ENCODE measurements around the gene TSSK3.
"Not testable (repeated sequence)": the region's sequence is repeated elsewhere in the genome, so short reads cannot be mapped to it uniquely, and the experiment has no call there.

The TSSK3 gene

GRCh38 chr1:32353886-32354570 lies 8.3 kb upstream of the TSSK3 start:
- Histone ChIP-seq H3K27me3 (ENCODE audit: insufficient read depth, low read length, poor library complexity) (no peaks in the 10 kb centered on the region), H3K36me3 (ENCODE audit: insufficient read depth, low read length) (no peaks in the 10 kb centered on the region), H4K20me1 (ENCODE audit: insufficient read depth, low read length) (no peaks in the 10 kb centered on the region), H3K4me1 (ENCODE audit: insufficient read depth, low read length) (peaks cover 20% of the 10 kb centered on the region), H3K9ac (ENCODE audit: low read depth, low read length) (no peak overlapping the region), H3K4me2 (ENCODE audit: insufficient read depth, low read length) (no peak overlapping the region), H3K9me3 (ENCODE audit: insufficient read depth, low read length, severe bottlenecking) (no peaks in the 10 kb centered on the region), H3K4me3 (ENCODE audit: low read depth in 1 of 2, low read length in 2 of 2) (no peak overlapping the region), H3K79me2 (ENCODE audit: insufficient read depth, low read length) (peaks cover 4% of the 10 kb centered on the region), H3K27ac (ENCODE audit: low read length) (no peak overlapping the region), H2AFZ (ENCODE audit: low read depth, low read length) (no peak overlapping the region)
- TF ChIP-seq CTCF (IDR thresholded peaks at IDR 0.05; ENCODE audit: borderline replicate concordance, extremely low read depth, low read length, poor library complexity, severe bottlenecking) (no peak), EZH2 (IDR thresholded peaks at IDR 0.05; ENCODE audit: borderline replicate concordance, low read depth, low read length, severe bottlenecking) (no peak)
- ATAC-seq (ENCODE audit: insufficient read depth, low read depth) (no peak), DNase-seq (no peak)

- not testable (repeated sequence) for ATAC-seq (ENCODE audit: insufficient read depth, low read depth); H3K27me3 ChIP-seq (ENCODE audit: insufficient read depth, low read length, poor library complexity); H4K20me1 ChIP-seq (ENCODE audit: insufficient read depth, low read length); H3K9ac ChIP-seq (ENCODE audit: low read depth, low read length); H3K4me2 ChIP-seq (ENCODE audit: insufficient read depth, low read length); H3K36me3 ChIP-seq (ENCODE audit: insufficient read depth, low read length); H3K9me3 ChIP-seq (ENCODE audit: insufficient read depth, low read length, severe bottlenecking); H3K27ac ChIP-seq (ENCODE audit: low read length); H2AFZ ChIP-seq (ENCODE audit: low read depth, low read length); DNase-seq; H3K79me2 ChIP-seq (ENCODE audit: insufficient read depth, low read length); H3K4me3 ChIP-seq (ENCODE audit: low read depth in 1 of 2, low read length in 2 of 2)
- H3K4me1 ChIP-seq (ENCODE audit: insufficient read depth, low read length), result peaks cover 13% of the 10 kb centered on the region
These were observed 6.6 kb upstream of the TSSK3 start for GRCh38 chr1:32355778-32356177.

GRCh38 chr1:32356478-32356877 lies 5.9 kb upstream of the TSSK3 start:
- H4K20me1 ChIP-seq (ENCODE audit: insufficient read depth, low read length), result no peaks in the 10 kb centered on the region; the same call in 1 of the 2 replicates
- no peak overlapping the region for H3K9ac ChIP-seq (ENCODE audit: low read depth, low read length)
- H3K4me1 ChIP-seq (ENCODE audit: insufficient read depth, low read length), result peaks cover 10% of the 10 kb centered on the region
- ATAC-seq (ENCODE audit: insufficient read depth, low read depth), result no peak
- no peak overlapping the region for H3K4me3 ChIP-seq (ENCODE audit: low read depth in 1 of 2, low read length in 2 of 2)
- no peaks in the 10 kb centered on the region for H3K27me3 ChIP-seq (ENCODE audit: insufficient read depth, low read length, poor library complexity)
- no peak overlapping the region for H3K27ac ChIP-seq (ENCODE audit: low read length)
- DNase-seq, result no peak
- H3K9me3 ChIP-seq (ENCODE audit: insufficient read depth, low read length, severe bottlenecking), result no peaks in the 10 kb centered on the region
- H3K4me2 ChIP-seq (ENCODE audit: insufficient read depth, low read length), result no peak overlapping the region
- TF ChIP-seq EZH2 (IDR thresholded peaks at IDR 0.05; ENCODE audit: borderline replicate concordance, low read depth, low read length, severe bottlenecking), result no peak
- no peak for TF ChIP-seq CTCF (IDR thresholded peaks at IDR 0.05; ENCODE audit: borderline replicate concordance, extremely low read depth, low read length, poor library complexity, severe bottlenecking)
- peaks cover 8% of the 10 kb centered on the region for H3K36me3 ChIP-seq (ENCODE audit: insufficient read depth, low read length)
- H3K79me2 ChIP-seq (ENCODE audit: insufficient read depth, low read length), result no peaks in the 10 kb centered on the region
- no peak overlapping the region for H2AFZ ChIP-seq (ENCODE audit: low read depth, low read length)

DNA sequence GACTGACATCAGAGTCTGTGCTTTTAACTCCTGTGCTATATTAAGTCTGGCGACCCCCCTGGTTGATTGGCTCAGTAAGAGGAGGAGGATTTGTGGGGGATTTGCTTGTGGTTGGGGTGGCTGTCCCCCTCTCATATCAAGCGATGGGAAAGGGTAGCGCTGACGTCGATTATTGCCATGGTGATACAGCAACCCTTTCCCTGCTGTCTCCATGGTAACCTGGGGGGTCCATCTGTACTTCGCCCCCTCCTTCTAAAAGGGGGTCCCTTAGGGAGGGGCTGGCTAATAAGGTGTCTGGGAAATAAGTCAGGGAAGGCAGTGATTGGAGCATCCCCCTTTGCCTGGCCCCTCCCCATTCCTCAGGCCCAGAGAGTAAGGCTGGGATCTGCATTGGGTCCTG lies 4.7 kb upstream of the TSSK3 start:
- H3K4me1 ChIP-seq (ENCODE audit: insufficient read depth, low read length), result no peaks in the 10 kb centered on the region
- no peak for TF ChIP-seq CTCF (IDR thresholded peaks at IDR 0.05; ENCODE audit: borderline replicate concordance, extremely low read depth, low read length, poor library complexity, severe bottlenecking)
- no peak for TF ChIP-seq EZH2 (IDR thresholded peaks at IDR 0.05; ENCODE audit: borderline replicate concordance, low read depth, low read length, severe bottlenecking)
- DNase-seq, result no peak

More for the DNA sequence above, 4.7 kb upstream of the TSSK3 start:
- Histone ChIP-seq H2AFZ (ENCODE audit: low read depth, low read length) (no peak overlapping the region), H3K4me2 (ENCODE audit: insufficient read depth, low read length) (no peak overlapping the region), H3K36me3 (ENCODE audit: insufficient read depth, low read length) (peaks cover 11% of the 10 kb centered on the region), H3K9me3 (ENCODE audit: insufficient read depth, low read length, severe bottlenecking) (no peaks in the 10 kb centered on the region), H4K20me1 (ENCODE audit: insufficient read depth, low read length) (no peaks in the 10 kb centered on the region; the same call in 1 of the 2 replicates), H3K4me3 (ENCODE audit: low read depth in 1 of 2, low read length in 2 of 2) (no peak overlapping the region), H3K9ac (ENCODE audit: low read depth, low read length) (no peak overlapping the region), H3K79me2 (ENCODE audit: insufficient read depth, low read length) (no peaks in the 10 kb centered on the region), H3K27me3 (ENCODE audit: insufficient read depth, low read length, poor library complexity) (no peaks in the 10 kb centered on the region), H3K27ac (ENCODE audit: low read length) (no peak overlapping the region)
- ATAC-seq (ENCODE audit: insufficient read depth, low read depth), result no peak
